ENCODE results near the gene USP10.

DNA sequence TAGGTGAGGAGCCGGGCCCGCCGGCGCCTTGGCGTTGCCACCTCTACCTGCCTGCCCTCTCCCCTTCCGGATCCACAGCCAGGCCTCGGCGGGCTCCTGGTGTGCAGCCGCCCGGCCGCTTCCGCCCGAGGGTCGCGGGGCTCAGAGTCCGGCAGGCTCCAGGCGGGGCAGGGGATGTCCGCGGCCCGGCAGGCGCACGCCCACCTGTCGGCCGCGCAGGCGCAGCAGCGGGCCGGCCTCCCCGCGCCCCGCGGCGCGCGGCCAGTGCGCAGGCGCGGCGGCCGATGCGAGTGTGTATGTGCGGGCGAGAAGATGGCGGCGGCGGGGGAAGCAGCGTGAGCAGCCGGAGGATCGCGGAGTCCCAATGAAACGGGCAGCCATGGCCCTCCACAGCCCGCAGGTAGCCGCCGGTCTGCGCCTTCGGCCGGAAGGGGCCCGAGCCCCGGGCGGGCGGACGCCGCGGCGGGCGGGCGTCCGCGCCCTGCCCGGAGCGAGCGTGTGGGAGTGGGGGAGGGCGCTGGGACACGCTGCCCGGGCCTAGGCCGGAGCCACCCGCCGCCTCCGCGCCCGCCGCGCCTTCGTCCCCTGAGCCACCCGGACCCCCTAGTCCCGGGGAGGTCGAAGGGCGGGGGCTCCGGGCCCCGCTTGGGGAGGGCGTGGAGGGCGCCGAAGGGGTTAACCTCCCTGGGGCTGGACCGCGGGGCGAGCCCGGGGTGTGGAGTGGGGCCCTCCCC lies at the start of gene USP10:
- TF ChIP-seq EZH2 (IDR thresholded peaks at IDR 0.05; ENCODE audit: borderline replicate concordance, insufficient read depth, low read depth, low read length, poor library complexity, severe bottlenecking) (no peak), CTCF (IDR thresholded peaks at IDR 0.05) (no peak)

Data from B cell (primary cell).